Effector CD8-positive, alpha-beta T cell (primary cell): ENCODE measurements around the gene ZDHHC16.
"Not testable (repeated sequence)": the region's sequence is repeated elsewhere in the genome, so short reads cannot be mapped to it uniquely, and the experiment has no call there.

Experiments
- DNase-seq: peaks from one replicate; lab custom pipeline; 2025; lab: John Stamatoyannopoulos, UW

The ZDHHC16 gene

GRCh38 chr10:97479410-97479809 is 33.4 kb downstream of the ZDHHC16 start:
- not testable (repeated sequence) for DNase-seq

GRCh38 chr10:97479939-97480338 is 34.0 kb downstream of the ZDHHC16 start:
- DNase-seq: no peak

- no peak for DNase-seq
Observed at GRCh38 chr10:97481071-97481470, 35.1 kb downstream of the ZDHHC16 start.

GRCh38 chr10:97482381-97482780 is 36.4 kb downstream of the ZDHHC16 start:
- DNase-seq: no peak

- no peak for DNase-seq
Observed at GRCh38 chr10:97483506-97483905, 37.5 kb downstream of the ZDHHC16 start.

GRCh38 chr10:97483921-97484320 is 37.9 kb downstream of the ZDHHC16 start:
- DNase-seq: no peak

GRCh38 chr10:97485647-97486281 is 39.8 kb downstream of the ZDHHC16 start:
- DNase-seq: no peak

GRCh38 chr10:97490592-97490991 is 44.6 kb downstream of the ZDHHC16 start:
- no peak for DNase-seq

- no peak for DNase-seq
Observed at GRCh38 chr10:97494151-97494550, 48.2 kb downstream of the ZDHHC16 start.

GRCh38 chr10:97494863-97495506 is 49.0 kb downstream of the ZDHHC16 start:
- no peak for DNase-seq

- peak; percentile 53 for DNase-seq
Observed at GRCh38 chr10:97497572-97498075, 51.6 kb downstream of the ZDHHC16 start.

GRCh38 chr10:97498076-97498840 is 52.3 kb downstream of the ZDHHC16 start, which contains the start of gene MMS19:
Gene MMS19 (minus strand): TSS chr10:97498422. CDS start chr10:97498384, 38 bp downstream.
- peak; percentile 98 for DNase-seq

GRCh38 chr10:97498841-97499560 is 53.0 kb downstream of the ZDHHC16 start, which contains the start of gene UBTD1:
Gene UBTD1 (plus strand): TSS chr10:97498924. CDS start chr10:97499204, 280 bp downstream.
- peak; percentile 8 for DNase-seq

- DNase-seq: no peak
Observed at GRCh38 chr10:97499561-97500296, 53.8 kb downstream of the ZDHHC16 start.

GRCh38 chr10:97500297-97500575 is 54.3 kb downstream of the ZDHHC16 start:
- no peak for DNase-seq

GRCh38 chr10:97502916-97503315 is 56.9 kb downstream of the ZDHHC16 start:
- DNase-seq: no peak

- DNase-seq: no peak
Observed at GRCh38 chr10:97503406-97503805, 57.4 kb downstream of the ZDHHC16 start.

GRCh38 chr10:97505152-97505551 is 59.2 kb downstream of the ZDHHC16 start:
- no peak for DNase-seq

GRCh38 chr10:97506199-97506991 is 60.4 kb downstream of the ZDHHC16 start:
- DNase-seq: no peak
